GM12878 (cell line): ENCODE results near the gene SH2D6.

Experiments
- BCLAF1 ChIP-seq: fragments of 450-650 bp; IDR thresholded peaks from 2 replicates; pipeline ENCODE4 v1.6.1; 2017; ENCODE audit warnings: antibody characterized with exemption, mild to moderate bottlenecking, moderate library complexity
- CTCF ChIP-seq, 3 experiments: IDR thresholded peaks in 2 of 3; conservative IDR thresholded peaks in 1 of 3; 2 replicates each; pipeline ENCODE4 v1.5.1; 2011; ENCODE audit warnings: low read depth in 3 of 3, low read length in 3 of 3, mild to moderate bottlenecking in 3 of 3, control low read depth in 2 of 3, moderate library complexity in 2 of 3, inconsistent platforms in 1 of 3, mixed read lengths in 1 of 3; ENCODE audit not compliant: control insufficient read depth in 2 of 3, insufficient read depth in 1 of 3; ENCODE audit errors: extremely low read depth in 1 of 3
- JUND ChIP-seq: IDR thresholded peaks from 2 replicates; pipeline ENCODE4 v1.6.1; 2012; ENCODE audit warnings: low read depth, mild to moderate bottlenecking, low read length, improper control_type of control experiment, moderate library complexity
- KAT2A ChIP-seq: conservative IDR thresholded peaks from 2 replicates; pipeline ENCODE4 v1.6.1; 2011; ENCODE audit warnings: low read depth, low read length; ENCODE audit not compliant: control insufficient read depth
- NFYB ChIP-seq: IDR thresholded peaks from 2 replicates; pipeline ENCODE4 v1.6.1; 2011; ENCODE audit warnings: low read depth, mild to moderate bottlenecking, low read length, improper control_type of control experiment, moderate library complexity; ENCODE audit not compliant: insufficient read depth
- ZNF592 ChIP-seq: fragments of 450-650 bp; IDR thresholded peaks from 2 replicates; pipeline ENCODE4 v1.6.1; 2017; ENCODE audit warnings: mild to moderate bottlenecking, moderate library complexity
- ZNF622 ChIP-seq: fragments of 450-650 bp; IDR thresholded peaks from 2 replicates; pipeline ENCODE4 v1.6.1; 2017; ENCODE audit warnings: mild to moderate bottlenecking, inconsistent platforms
- ZNF687 ChIP-seq: fragments of 450-650 bp; IDR thresholded peaks from 2 replicates; pipeline ENCODE4 v1.6.1; 2017; ENCODE audit warnings: mild to moderate bottlenecking, moderate library complexity

- TF ChIP-seq ZNF687, result no peak
- no peak for TF ChIP-seq ZNF592
- TF ChIP-seq KAT2A, result no peak
- no peak for TF ChIP-seq CTCF (IDR thresholded peaks at IDR 0.05 in 2 of 3, conservative IDR thresholded peaks at IDR 0.05 in 1 of 3; ENCODE audit: control insufficient read depth in 2 of 3, extremely low read depth in 1 of 3, insufficient read depth in 1 of 3, low read depth in 3 of 3, low read length in 3 of 3)
- TF ChIP-seq JUND, result no peak
- no peak for TF ChIP-seq NFYB
- no peak for TF ChIP-seq ZNF622
- TF ChIP-seq BCLAF1, result no peak
Observed at GRCh38 chr2:85401844-85402243, 16.7 kb upstream of the SH2D6 start.
